GM12892 (cell line): ENCODE results near the gene COL23A1.
A peak's percentile ranks its signal among the peaks of the same experiment; 100 is the strongest.

Source experiments
- DNase-seq: peaks from one replicate; pipeline ENCODE4 v3.0.0; 2011; ENCODE audit not compliant: insufficient read length
- FAIRE-seq: peaks from 2 replicates; lab custom pipeline; 2011; peaks lifted over from hg19 to GRCh38; lab: Jason Lieb, UNC
- POLR2A ChIP-seq: IDR thresholded peaks from 2 replicates; pipeline ENCODE4 v1.6.1; 2011; ENCODE audit warnings: low read depth, low read length, control low read depth
- POLR2AphosphoS5 ChIP-seq: IDR thresholded peaks from 2 replicates; pipeline ENCODE4 v1.6.1; 2011; ENCODE audit warnings: low read depth, low read length, control low read depth
- TAF1 ChIP-seq: IDR thresholded peaks from 2 replicates; pipeline ENCODE4 v1.6.1; 2011; ENCODE audit warnings: low read depth, mild to moderate bottlenecking, control low read depth, low read length, borderline replicate concordance

The COL23A1 gene

GRCh38 chr5:178211095-178212048 is 378.8 kb downstream of the COL23A1 start:
- no peak; the same call in 1 of the 2 replicates for TF ChIP-seq POLR2A
- 0 out of 2 replicates have a peak, but pooled peaks have one; percentile 15 for TF ChIP-seq POLR2AphosphoS5
- FAIRE-seq (no peak), DNase-seq (no peak)

- FAIRE-seq = no peak
- TF ChIP-seq POLR2A (no peak), POLR2AphosphoS5 (no peak), TAF1 (no peak)
- no peak for DNase-seq
These were observed 379.5 kb downstream of the COL23A1 start for GRCh38 chr5:178210686-178211085.

GRCh38 chr5:178210073-178210535 is 380.1 kb downstream of the COL23A1 start:
- DNase-seq (no peak), FAIRE-seq (no peak)
- no peak; the same call in 1 of the 2 replicates for TF ChIP-seq POLR2A
- 0 out of 2 replicates have a peak, but pooled peaks have one; percentile 40 for TF ChIP-seq POLR2AphosphoS5
- no peak for TF ChIP-seq TAF1

- DNase-seq (no peak), FAIRE-seq (no peak)
- TF ChIP-seq TAF1 (no peak), POLR2AphosphoS5 (peak; percentile 37), POLR2A (peak; percentile 29; the same call in 1 of the 2 replicates)
These were observed 380.7 kb downstream of the COL23A1 start for GRCh38 chr5:178209334-178210072.

- no peak for DNase-seq
- FAIRE-seq = no peak
These were observed 381.5 kb downstream of the COL23A1 start for GRCh38 chr5:178208540-178209227.

GRCh38 chr5:178207917-178208280 is 382.3 kb downstream of the COL23A1 start:
- TF ChIP-seq TAF1 (no peak), POLR2AphosphoS5 (peak; percentile 64), POLR2A (peak; percentile 43; the same call in 1 of the 2 replicates)
- no peak for FAIRE-seq

More at GRCh38 chr5:178208540-178209227, 381.5 kb downstream of the COL23A1 start:
- TF ChIP-seq POLR2A (peak; percentile 50; the same call in 1 of the 2 replicates), POLR2AphosphoS5 (no peak)

GRCh38 chr5:178207183-178207916 is 382.8 kb downstream of the COL23A1 start:
- no peak for DNase-seq
- no peak for FAIRE-seq
- TF ChIP-seq TAF1 (no peak), POLR2AphosphoS5 (no peak), POLR2A (no peak)

More at GRCh38 chr5:178207917-178208280, 382.3 kb downstream of the COL23A1 start:
- DNase-seq = no peak

- no peak for DNase-seq
- no peak for FAIRE-seq
- no peak; the same call in 1 of the 2 replicates for TF ChIP-seq POLR2A
- TF ChIP-seq POLR2AphosphoS5 = peak; percentile 22; the same call in 1 of the 2 replicates
- TF ChIP-seq TAF1 = no peak
These were observed 383.8 kb downstream of the COL23A1 start for GRCh38 chr5:178206166-178207101.

- DNase-seq (no peak), FAIRE-seq (no peak)
- TF ChIP-seq POLR2A (no peak), TAF1 (no peak), POLR2AphosphoS5 (no peak)
These were observed 384.5 kb downstream of the COL23A1 start for GRCh38 chr5:178205749-178206047.

GRCh38 chr5:178204935-178205748 is 385.1 kb downstream of the COL23A1 start:
- TF ChIP-seq POLR2A (no peak), TAF1 (no peak)
- no peak for FAIRE-seq
- DNase-seq = peak; percentile 89
